ENCODE data around the gene TMEM80.
"Not testable (repeated sequence)": the region's sequence is repeated elsewhere in the genome, so short reads cannot be mapped to it uniquely, and the experiment has no call there.

TMEM80 gene

DNA sequence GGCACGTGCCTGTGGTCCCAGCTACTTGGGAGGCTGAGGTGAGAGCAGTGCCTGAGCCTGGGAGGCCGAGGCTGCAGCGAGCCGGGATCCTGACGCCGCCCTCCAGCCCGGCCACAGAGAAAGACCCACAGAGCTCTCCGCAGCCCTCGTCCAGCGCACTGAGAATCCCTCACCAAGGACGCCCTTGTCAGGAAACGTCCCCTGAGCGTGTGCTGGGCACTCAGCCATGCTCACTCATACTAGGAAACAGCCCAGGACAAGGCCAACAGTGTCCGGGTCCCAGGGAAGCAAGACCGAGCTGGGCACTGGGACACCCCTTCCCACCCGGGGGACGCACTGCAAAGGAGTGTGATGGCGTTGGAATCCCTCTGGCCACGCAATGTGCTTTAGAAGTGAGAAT lies 15.1 kb upstream of the TMEM80 start:
- DNase-seq = no peak

DNA sequence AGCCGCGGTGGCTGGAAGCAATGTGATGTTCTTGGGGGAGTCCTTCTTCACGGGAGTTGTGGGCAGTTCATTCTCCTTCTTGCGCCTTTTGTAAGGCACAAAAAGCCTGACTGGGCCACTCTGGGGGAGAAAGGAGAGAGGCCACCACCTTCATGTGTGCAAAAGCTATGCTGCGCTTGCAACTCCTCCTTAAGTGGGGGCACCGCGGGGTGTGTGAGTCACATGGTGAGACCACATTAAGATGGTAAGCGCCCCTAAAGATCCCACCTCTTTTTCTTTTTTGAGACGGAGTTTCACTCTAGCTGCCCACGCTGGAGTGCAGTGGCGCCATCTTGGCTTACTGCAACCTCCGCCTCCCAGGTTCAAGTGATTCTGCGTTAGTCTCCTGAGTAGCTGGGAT lies 14.6 kb upstream of the TMEM80 start:
- no peak for DNase-seq

DNA sequence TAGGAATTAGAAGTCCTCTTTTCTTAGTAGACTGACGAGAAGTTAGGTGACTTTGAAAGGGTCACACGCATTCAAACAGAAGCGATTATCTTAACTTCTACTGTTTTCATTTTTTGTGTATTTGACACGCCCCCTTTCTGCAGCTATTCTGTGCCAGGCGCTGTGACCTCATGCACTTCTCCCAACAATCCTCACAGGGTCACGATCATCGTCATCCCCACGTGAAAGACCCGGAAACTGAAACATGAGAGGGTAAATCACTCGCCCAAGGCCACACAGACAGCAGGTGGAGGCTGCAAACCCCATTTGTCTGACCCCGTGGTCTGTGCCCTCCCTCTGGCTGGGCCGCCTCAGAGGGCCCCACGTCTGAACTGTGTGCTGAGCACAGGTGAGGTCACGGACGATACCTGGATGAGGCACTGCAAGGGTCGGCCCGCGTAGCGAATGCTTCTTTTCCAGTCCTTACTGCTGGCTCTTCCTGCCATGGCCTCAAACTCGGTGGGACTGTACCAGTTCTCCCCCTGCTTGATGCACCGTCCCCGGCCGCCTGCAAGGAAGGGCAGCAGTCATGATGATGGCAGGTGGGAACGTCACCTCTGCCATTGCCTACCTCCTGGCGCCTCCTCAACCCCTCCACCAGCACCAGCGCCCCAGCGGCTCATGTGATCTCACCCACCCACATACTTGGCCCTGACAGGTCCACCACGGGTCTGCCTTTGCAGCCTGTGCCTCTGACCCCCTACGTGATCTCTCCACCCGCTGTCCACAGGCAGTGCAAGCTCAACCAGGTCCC lies 9.0 kb upstream of the TMEM80 start:
- DNase-seq = no peak

DNA sequence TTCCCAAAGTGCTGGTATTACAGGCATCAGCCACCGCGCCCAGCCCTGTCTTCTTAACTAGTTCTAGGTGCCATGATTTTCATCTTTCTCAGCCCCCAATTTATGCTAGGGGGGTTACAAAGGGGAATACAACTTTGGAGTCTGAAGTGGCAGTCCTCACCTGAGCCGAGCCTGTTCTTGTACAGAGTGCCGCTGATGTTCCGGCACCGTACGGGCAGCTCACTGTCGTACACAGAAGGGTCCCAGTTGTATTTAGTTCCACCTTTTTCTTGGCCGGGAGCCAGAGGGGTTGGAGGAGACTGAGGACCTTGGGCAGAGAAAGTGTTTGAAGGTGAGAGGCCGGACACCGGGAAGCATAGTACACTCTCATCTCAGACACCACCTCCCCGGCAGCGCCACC lies 7.9 kb upstream of the TMEM80 start:
- no peak for DNase-seq

DNA sequence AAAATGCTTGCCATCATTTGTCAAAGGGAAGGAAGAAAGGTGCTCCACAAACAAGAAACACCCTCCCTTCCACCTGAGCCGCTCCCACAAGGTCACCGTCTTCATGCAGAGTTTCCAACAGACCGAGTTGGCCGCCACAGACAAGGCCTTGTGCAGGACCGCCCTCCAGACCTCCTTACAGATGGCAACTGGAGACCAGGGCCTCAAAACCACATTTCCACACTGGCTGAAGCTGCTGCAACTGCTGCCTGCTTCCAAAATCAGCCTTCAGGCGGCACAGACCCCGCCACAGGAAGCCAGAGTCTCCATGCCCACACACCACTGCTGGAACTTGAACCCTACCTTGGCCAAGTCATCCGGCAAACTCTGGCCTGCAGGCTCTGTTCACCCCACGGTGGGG lies 6.9 kb upstream of the TMEM80 start:
- no peak for DNase-seq

DNA sequence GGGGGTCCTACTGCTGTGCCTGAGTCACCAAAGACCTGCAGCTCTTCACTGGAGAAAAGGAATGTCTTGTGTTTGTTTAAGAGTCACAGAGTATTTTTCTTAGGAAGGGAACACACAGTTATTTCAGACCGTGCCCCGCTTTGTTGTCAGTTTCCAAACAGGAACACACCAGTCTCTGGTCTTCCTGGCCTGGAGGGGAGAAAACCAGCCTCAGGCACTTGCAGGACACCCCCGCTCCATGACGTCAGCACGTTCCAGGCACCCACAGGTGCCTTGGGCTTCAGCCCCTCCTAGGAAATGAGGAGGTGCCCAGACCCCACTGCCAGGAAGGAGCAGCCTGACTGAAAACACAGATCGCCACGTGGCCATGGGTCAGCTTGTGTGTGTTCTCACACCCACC lies 6.0 kb upstream of the TMEM80 start:
- no peak for DNase-seq

DNA sequence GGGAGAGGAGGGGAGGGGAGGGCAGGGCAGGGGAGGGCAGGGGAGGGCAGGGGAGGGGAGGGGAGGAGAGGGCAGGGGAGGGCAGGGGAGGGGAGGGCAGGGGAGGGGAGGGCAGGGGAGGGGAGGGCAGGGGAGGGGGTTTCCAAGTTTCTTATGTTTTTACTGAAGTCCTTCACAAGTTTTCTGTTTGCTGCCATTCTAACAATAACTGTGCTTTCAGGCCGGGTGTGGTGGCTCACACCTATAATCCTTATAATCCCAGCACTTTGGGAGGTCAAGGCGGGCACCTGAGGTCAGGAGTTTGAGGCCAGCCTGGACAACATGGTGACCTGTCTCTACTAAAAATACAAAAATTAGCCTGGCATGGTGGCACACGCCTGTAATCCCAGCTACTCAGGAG lies 5.4 kb upstream of the TMEM80 start:
- not testable (repeated sequence) for DNase-seq

DNA sequence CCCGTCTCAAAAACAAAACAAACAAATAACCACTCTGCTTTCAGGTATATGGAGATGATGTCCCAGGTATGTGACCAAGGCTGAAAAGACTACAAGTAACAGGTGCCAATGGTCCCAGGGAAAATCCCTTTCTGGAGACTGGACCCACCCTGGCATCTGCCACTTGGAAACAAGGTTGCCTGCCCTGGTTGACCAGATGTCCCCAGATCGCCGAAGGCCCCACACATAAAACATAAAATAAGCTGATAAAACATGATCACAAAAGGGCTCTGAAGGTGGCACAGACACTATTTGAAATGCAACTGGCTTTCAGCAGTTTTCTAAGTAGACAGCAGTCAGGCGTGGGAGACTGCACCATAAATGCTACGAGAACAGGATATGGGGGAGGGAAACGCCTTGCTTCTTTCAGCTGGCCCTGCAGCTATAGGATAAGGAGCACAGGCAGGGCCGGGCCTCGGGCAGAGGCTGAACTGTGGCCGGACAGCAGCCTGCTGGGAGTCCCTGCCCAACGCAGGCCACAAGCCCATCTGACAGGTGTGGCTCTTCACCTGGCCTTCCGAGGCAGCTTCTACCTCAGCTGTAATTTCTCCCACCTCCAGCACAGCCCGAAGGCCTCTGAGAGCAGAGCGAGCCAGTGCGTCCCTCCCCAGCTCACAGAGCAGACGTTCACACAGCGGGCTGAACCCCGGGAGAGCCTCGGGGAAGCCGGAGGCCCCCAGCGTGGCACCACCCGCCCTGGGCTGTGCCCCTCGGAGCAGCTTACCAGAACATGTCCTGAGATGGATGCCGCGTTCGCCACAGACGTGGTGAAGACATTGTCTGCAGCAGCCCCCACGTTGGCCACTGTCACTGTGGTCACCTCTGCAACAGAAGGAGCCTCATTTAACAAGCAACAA lies 4.6 kb upstream of the TMEM80 start:
- no peak for DNase-seq

DNA sequence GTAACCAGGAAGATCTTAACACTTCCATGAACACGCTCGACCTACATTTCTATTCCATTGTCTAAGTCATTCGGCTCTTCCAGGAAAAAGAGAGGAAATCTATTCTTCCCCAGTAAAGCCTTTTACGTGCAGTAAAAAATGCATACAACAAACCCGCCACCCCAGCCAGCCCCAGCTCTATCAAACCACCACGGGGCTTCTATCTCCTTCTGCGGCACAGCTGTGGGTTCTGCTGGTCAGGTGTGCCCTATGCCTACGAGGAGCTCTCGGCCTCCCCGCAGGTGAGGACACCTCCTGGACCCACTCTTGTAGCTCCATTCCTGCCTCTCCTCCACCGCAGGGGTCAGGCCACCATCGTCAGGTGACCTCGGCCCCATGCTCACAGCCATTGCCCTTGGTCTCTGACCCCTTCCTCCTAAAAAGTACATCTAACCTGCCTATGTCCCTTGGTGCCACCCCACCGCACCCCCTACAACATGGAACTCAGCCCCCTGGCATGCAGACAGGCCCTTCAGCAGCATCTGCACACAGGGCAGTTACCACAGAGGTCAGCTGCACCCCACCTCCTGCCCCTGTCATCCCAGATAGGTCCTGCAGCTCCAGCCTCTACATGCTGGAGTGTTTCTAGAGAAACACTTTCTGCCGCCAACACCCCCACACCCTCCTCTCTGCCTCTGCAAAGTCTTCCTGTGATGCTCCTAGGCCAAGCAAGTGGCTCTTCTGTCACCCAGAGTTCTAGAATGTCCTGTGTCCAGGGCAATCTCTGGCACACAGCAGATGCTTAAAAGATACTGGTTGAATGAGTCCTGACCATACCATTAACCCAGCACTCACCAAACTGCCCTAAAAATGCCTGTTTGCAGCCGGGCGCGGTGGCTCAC lies 3.7 kb upstream of the TMEM80 start:
- DNase-seq = no peak

DNA sequence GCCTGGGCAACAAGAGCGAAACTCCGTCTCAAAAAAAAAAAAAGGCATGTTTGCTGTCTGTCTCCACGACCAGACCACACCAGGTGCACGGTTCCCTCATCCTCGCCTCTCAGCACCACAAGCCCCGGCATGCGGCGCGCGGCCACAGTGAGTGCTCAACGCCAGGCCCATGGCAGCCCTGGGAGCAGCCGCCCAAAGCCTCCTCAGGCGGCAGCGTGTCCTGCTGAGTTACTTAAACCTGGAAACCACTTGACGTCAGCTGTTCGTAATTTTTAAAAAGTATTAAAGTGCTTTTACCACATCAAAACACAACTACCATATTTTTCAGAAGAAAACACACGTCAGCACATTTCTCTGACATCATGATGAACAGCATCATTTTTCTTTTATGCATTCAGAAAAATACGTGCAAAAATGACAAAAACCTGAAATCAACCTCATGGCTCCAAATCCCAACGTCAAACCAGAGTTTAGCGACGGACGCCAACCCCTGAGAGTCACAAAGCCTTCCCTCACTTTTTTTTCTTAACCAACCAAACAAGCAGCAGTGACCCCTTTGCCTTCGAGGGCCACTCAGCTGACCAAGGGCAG lies 2.7 kb upstream of the TMEM80 start:
- no peak for DNase-seq

DNA sequence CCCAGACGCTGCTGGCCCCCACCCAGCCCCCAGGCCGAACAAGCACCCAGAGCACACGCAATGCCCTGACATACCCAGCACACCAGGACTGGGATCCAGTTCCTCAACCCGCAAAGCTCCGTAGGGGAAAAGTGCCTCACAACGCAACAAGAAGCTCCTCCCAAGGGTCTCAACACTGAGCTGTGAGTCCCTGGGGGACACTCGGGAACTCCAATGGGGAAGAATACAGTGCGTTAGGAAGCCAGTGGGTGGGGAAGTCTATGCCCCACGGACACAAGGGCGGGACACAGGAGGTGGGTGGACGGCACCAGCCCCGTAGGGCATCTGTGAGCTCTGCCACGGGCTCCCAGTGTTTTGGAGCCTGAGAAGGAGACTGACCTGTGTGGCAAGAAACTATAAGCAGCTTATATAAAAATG lies 2.2 kb upstream of the TMEM80 start:
- no peak for DNase-seq

DNA sequence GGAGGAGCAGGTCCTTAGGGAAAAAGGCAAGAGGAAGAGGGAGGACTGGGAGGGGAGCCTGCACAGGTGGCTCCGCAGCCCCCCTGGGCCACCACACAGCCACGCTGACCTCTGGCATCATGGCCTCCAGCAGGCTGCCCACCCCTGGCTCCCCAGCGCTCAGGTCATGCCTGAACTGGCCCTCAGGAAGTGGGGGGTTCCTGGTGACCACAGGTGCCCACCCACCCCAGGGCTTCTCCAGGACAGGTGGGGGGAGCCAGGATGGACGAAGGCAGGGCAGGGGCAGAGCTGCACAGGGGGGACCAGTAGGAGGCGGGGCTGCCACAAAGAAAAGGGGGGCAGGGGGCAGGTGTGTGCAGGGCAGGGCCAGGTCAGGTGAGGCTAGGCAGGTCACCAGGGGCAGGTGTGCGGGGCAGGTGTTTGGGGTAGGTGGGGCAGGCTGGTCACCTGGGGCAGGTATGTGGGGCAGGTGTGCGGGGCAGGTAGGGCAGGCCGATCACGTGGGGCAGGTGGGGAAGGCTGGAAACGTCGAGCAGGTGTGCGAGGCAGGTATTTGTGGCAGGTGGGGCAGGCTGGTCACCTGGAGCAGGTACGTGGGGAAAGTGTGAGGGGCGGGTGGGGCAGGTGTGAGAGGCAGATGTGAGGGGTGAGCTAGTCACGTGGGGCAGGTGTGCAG lies 1.6 kb upstream of the TMEM80 start:
- DNase-seq = no peak

DNA sequence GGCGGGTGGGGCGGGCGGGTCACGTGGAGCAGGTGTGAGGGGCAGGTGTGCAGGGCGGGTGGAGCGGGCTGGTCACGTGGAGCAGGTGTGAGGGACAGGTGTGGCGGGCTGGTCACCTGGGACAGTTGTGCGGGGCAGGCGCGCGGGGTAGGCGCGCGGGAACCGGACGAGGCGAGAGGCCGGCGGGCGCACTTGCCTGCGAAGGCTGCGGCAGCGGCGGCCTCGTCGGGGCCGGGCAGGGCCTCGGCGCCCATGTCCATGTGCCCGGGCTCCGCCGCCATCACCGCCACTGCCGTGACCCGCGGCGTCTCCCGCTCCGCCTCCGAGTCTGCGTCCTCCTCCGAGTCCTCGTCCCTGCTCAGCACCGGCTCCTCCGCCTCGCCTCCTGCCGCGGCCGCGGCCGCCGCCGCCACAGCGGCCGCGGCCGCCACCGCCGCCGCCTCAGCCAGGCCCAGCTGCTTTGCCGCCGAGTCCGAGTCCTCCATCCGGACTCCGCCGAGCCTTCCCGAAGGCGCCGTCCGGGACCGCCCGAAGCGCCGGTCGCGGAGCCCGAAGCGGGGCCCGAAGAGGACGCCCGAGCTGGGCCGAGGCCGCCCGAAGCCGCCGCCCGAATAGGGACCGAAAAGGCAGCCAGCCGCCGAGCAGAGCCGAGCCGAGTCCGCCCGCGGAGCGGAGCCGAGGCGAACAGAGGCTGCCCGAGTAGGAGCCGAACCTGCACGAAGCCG lies 891 bp upstream of the TMEM80 start, which contains the start of gene DEAF1:
DEAF1 (minus strand) TSS at position 660 of the 725 bp plus-strand sequence; CDS start at position 485, 175 bp downstream.
- DNase-seq = peak; percentile 98

DNA sequence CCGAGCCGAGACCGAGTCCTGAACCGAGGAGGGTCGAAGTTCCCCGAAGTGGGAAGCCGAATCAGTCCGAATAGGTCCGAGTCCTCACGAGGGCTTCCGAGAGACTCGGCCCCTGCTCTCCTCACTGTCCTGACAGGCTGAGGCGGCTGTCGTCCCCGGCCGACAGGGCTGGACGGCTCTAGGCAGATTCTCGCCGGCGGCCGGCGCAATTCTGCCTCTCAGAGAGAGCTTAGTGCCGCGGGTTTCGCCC lies 403 bp upstream of the TMEM80 start:
- DNase-seq = no peak

DNA sequence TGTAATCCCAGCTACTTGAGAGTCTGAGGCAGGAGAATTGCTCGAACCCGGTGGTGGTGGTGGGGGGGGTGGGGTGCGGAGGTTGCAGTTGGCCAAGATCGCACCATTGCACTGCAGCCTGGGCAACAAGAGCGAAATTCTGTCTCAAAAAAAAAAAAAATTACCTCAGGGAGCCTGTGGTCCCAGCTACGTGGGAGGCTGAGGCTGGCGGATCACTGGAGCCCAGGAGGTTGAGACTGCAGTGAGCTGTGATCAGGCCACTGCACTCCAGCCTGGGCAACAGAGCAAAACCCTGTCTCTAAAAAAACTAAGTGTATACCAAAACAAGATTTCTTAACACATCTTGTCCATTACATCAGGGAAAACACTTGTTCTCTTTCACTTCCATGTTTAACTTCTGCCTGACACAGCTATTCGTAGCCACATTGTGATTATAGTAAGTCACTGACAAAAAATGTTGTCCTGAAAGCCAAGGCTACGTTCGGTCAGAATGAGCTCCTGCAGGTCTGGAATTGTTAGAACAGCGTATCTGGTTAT lies 1.4 kb downstream of the TMEM80 start:
- DNase-seq = no peak

DNA sequence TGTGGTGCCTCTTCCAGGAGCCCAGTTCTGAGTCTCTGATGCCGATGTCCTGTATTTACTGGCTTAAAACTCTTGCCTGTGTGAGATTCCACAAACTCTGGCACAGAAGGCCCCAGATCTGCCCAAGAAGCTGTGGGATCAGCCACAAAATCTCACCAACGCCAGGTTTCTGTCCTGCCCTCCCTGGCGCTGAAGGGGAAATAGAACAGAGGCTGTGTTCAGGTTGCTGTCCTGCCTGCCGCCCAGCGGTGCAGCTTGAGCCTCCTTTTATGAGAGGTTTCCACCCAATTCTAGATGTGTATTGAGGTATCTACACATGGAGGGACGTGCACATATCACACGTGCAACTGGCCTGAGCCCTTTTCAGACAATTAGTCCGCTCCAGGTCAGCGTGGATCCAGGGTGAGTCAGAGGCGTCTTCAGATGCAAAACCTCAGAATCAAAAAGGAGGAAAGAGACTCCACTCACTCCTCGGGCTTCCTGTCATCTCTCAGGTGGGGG lies 2.2 kb downstream of the TMEM80 start:
- no peak for DNase-seq

DNA sequence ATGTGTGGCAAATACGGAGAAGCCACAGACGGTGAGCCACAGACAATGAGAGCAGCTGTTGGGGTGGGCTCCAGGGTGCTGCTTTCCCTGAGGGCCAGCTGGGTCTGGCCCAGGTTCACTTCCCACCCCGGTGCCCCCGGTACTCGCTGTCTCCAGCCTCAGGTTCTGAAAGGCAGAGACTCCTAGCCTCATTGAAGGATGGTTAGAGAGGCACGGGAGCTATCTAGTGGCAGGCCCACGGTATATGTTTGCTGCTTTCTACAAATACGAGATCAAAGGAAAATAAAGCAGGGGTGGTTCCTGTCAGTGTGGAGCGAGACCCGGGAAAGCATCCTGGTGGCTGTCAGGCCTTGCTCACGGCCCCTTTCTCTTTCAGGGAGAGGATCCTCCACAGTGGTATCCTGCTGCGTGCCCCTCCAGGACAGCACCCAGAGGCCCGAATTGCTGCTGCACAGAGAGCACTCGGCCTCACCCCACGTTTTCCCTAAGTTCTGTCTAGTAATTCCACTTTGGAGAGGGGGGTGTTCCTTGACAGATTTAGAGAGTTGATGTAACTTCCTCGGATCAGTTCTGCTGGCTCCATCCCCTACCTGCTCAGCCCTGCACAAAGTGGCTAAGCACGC lies 3.0 kb downstream of the TMEM80 start:
- DNase-seq = no peak

DNA sequence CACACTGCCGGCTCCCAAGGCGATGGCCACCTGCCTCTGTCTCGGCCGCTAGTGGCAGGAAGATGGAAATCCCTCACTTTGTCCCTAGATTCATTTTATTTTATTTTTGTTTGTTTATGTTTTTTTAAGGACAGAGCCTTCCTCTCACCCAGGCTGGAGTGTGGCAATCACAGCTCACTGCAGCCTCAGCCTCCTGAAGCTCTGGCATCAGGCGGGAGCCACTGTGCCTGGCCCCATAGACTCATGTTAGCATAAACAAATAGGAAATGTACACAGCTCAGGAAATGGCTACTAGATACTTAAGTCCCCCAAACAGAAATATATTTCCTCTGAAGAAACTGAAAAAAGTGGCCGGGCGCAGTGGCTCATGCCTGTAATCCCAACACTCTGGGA lies 3.5 kb downstream of the TMEM80 start:
- no peak for DNase-seq

DNA sequence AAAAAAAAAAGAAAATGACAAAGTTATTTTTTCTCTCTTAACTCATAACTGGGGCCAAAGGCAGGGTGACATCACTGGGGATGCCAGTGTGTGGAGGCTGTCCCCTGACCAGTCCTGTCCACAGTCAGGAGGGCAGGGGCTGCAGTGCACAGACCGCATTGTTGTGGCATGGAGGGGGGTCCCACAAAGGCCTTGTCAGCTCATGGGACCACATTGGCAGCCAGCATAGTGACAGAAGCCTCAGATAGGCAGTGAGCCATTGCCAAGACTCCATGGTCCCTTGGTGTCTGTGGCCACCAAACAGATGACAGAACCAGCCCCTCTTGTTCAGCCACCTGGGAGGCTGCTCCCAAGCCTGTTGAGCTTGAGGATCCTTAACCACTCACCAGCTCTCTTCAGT lies 4.1 kb downstream of the TMEM80 start:
- DNase-seq = no peak

DNA sequence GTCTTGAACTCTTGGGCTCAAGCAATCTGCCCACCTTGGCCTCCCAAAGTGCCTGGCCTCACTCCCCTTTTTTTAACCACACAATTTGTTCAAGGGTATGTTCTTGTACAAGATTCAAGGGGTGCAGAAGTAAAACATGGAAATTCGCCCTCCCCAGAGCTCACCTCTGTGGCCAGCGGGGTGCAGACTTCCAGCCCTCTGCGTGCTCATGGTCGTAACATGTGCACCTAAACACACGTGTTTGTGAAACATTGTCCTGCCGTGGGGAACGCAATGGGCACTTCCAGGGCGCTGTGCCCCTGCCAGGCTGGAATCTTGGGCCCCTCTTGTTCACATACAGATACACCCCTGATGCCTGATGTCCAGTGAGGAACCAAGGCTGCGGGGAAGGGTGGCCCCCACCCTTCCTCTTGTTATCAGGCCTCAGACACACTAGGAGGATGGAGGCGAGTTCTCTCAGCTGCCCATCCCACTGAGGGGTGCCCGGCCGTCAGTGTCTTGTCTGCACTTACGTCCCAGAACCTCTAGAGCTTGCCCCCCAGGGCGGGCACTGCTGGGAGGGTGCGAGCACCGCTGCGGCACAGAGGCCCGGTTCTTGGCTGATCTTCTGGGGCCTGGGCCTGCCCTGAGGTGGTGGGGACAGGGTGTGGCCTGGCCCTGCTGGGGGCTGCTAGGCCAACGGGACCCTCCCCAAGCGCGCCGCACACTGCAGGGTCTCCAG lies 6.3 kb downstream of the TMEM80 start:
- DNase-seq = no peak
